Left colon (tissue), 2 donors: ENCODE data around the gene HPN. TPM values are rescaled to one million over a fixed set of nuclear protein-coding genes. Genes with fewer than 3 reads are reported as not detected.
A peak's percentile ranks its signal among the peaks of the same experiment; 100 is the strongest.
"Not testable (repeated sequence)": the region's sequence is repeated elsewhere in the genome, so short reads cannot be mapped to it uniquely, and the experiment has no call there.

Experiments
- ATAC-seq: fragments of 200-7000 bp; cut with Tn5 transposase; one replicate; pipeline ENCODE4 v1.9.1; 2020; ENCODE audit warnings: mild to moderate bottlenecking, moderate library complexity
- DNase-seq, 2 donors: peaks; one replicate each; pipeline ENCODE4 v3.0.0-alpha.2; 2020
- intact Hi-C, 2 donors: fragments of 100-400 bp; cut with DNase I in 1 of 2; cut with micrococcal nuclease in 1 of 2; formaldehyde crosslinking; loops; one replicate each; pipeline versions ENCODE4 v1.11.2 to v1.14.0; 2022; cut with DNase I, micrococcal nuclease
- total RNA-seq, 2 donors: library from RNA; stranded (reverse); fragmentation: NEBNext Ultra II Directional; extraction: Animal tissue kit (Norgen Biotek cat#: 25700); gene quantifications; one replicate each; pipeline ENCODE4 v1.2.1, GENCODE V29; 2021
- donor health status: DM: no; HTN: no; CAD: no.
- donor health status: DM: yes; HTN: yes; CAD: no.

HPN gene
- total RNA-seq, 2 donors from 2014 or later, result 0.95 to 1.1 TPM

DNA sequence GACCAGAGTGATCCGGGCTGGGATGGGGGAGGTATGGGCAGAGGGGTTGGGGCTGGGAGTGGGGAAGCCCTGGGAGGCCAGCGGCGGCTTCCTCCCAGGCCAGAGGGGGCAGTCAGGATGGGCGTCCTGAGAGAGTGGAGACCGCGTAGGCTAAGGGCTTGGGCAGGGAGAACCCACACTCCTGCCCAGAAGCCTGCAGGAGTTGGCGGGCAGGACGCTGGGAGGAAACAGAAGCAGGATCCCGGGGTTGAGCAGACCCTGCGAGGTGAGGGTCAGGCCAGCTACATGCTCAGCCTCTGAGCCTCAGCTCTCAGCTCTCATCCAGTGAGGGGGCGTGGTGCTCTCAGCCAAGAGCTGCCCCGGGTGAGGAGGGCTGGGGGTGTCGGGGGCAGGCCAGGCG lies 19.1 kb upstream of the HPN start:
- intact Hi-C loops, result no loop called here

DNA sequence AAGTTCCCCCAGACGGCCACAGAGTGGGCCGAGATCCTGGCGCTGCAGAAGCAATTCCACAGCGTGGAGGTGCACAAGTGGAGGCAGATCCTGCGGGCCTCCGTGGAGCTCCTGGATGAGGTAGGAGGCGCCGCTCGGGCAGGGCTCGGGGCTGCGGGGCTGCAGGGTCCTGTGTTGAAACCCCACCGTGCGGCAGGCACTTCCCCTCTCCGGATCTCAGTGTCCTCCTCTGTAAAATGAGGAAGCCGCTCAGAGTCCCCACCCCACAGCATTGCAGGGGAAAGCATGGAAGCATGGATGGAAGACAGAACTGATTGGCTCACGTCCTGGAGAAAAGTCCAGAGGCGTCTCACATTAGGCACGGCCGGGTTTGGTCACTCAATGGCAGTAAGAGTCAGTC lies 18.1 kb upstream of the HPN start:
- ATAC-seq (no peak), DNase-seq (no peak)
- intact Hi-C loops, result no loop called here

More for the DNA sequence above, 19.1 kb upstream of the HPN start:
- DNase-seq (no peak), ATAC-seq (no peak)

DNA sequence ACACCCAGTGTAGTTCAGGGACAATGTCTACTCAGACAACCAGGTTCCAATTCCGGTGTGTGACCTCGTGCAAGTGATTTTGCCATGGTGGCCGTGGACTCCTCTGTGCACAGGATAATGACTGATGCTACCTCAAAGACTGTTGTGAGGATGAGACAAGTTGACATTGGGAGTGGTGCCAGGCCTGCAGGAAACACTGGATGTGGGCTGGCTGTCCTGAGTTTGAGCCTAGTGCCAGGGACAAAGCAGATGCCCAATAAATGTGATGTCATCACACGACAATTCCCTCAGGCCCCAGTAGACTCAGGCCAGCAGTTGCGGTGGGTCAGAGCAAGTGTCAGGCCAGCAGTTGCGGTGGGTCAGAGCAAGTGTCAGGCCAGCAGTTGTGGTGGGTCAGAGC lies 17.4 kb upstream of the HPN start:
- no peak for ATAC-seq
- DNase-seq, result no peak
- intact Hi-C loops, result no loop called here

DNA sequence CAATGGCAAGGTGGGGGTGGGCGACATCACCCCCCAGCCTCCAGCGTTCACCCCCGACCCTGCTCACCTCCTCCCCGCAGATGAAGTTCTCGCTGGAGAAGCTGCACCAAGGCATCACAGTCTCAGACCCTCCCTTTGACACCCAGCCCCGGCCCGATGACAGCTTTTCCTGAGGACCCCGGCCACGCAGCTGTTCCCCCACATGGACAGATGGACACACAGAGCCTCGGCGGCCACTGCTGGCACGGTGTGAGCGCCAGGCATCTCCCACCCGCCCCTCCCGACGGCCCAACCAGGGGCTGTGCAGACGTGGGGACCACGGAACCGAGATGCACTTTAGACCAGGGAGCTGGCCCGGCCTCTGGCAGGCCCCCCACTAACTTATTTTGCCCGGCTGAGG lies 15.6 kb upstream of the HPN start:
- intact Hi-C loops, result no loop called here
- DNase-seq (no peak), ATAC-seq (no peak)

DNA sequence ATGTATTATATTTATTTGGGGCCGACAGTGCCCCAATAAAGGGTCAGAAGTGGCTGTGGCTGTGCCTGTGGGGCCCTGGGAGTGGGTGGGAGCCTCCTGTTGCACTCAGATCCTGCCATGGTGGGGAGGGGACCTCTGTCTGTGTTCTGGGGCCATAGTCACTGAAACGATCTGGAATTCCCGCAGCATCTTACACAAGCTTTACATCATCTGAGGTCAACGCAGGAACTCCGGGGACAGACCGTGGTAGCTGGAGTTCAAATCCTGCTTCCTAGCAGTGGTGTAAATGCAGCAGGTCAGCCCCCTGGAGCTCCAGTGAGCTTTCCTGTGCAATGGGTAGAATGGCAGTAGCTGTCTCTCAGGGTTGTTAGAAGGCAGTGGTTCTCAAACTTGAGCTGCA lies 15.1 kb upstream of the HPN start:
- intact Hi-C loops, result no loop called here
- DNase-seq (no peak), ATAC-seq (no peak)

DNA sequence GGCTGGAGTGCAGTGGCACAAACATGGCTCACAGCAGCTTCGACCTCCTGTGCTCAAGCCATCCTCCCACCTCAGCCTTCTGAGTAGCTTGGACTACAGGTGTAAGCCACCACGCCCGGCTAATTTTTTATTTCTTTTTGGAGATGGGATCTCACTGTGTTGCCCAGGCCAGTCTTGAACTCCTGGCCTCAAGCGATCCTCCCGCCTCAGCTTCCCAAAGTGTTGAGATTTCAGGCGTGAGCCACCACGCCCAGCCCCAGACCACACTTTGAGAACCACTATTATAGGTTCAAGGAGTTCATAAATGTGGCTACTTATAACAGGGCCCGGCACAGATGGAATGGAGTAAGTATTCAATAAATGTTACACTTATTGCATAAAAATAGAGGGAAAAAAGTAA lies 14.5 kb upstream of the HPN start:
- intact Hi-C loops, result no loop called here
- DNase-seq (no peak), ATAC-seq (no peak)

DNA sequence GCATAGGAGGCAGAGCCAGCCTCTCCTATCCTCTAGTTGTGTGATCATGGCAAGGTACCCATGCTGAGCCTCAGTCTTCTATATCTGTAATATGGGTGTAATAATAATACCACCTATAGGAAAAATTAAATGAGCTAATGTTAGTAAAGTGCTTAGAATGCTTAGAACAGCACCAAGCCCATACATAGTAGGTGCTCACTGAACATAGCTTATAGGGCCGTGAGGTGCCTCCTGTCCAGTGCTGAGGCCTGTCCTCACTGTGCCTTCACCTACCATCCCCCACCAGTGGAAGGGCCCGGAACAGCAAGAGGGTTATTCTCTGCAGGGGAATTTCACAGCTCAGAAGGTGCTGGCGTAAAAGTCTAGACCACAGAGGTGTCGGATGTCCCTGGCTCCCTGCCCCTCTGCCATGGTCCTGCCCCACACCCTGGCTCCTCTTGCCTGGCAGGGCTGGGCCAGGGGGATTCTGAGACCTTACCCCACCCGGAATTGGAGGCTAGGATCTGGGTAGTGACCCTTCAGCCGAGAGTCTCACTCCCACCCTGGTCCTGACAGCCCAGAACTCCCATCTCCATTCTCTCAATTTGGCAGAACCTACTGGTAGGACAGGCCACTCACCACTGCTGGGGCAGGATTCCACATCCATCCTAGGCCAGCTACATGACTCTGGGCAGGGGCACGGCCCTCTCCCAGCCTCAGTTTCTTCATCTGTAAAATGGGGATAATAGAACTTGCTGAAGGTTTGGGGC lies 13.5 kb upstream of the HPN start:
- DNase-seq (no peak), ATAC-seq (no peak)
- intact Hi-C loops, result no loop called here

DNA sequence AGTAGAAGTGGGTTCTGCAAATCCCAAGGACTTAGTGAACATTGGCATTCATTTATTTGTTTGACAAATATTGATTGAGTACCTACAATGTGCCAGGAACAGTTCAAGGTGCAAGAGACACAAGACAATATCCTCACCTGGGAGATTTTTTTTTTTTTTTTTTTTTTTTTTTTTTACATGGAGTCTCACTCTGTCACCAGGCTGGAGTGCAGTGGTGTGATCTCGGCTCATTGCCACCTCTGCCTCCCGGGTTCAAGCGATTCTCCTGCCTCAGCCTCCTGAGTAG lies 13.0 kb upstream of the HPN start:
- ATAC-seq, DNase-seq, intact Hi-C loops: not testable (repeated sequence)

DNA sequence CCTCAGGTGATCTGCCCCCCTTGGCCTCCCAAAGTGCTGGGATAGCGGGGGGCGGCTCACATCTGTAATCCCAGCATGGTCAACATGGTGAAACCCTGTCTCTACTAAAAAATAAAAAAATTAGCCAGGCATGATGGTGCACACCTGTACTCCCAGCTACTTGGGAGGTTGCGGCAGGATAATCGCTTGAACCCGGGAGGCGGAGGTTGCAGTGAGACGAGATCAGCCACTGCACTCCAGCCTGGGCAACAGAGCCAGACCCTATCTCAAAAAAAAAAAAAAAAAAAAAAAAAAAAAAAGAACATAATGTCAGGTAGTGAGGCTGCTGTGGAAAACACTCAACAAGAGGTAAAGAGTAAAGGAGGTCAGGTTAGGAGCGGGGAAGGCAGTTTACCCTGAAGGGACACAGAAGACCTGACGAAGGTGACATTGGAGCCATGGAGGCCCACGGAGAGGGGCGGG lies 12.2 kb upstream of the HPN start:
- intact Hi-C loops, DNase-seq, ATAC-seq: not testable (repeated sequence)

DNA sequence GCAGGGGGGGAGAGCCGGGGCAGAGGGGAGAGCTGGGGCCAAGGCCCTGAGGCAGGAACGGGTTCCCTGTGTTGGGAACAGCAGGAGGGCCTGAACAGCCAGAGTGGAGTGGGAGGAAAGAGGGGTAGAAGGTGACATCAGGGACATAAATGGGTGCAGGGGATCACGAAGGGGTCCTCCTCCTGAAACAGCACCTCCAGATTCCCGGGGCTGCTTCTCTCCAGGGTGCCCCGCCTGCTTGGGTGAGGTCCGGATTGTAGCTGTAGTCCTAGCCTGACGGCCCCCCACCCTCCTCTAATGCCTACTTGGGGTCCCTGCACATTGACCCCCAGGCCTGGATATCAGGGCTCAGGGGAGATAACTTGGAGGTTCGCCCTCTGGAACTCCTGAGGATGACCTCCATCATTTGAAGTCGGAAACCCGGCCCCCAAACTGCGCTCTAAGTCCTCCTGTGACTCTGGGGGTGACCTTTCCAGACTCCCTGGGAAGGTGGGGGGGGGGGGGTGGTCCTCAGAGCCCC lies 11.7 kb upstream of the HPN start:
- DNase-seq (no peak), ATAC-seq (peak; percentile 9)
- intact Hi-C loops, result no loop called here

DNA sequence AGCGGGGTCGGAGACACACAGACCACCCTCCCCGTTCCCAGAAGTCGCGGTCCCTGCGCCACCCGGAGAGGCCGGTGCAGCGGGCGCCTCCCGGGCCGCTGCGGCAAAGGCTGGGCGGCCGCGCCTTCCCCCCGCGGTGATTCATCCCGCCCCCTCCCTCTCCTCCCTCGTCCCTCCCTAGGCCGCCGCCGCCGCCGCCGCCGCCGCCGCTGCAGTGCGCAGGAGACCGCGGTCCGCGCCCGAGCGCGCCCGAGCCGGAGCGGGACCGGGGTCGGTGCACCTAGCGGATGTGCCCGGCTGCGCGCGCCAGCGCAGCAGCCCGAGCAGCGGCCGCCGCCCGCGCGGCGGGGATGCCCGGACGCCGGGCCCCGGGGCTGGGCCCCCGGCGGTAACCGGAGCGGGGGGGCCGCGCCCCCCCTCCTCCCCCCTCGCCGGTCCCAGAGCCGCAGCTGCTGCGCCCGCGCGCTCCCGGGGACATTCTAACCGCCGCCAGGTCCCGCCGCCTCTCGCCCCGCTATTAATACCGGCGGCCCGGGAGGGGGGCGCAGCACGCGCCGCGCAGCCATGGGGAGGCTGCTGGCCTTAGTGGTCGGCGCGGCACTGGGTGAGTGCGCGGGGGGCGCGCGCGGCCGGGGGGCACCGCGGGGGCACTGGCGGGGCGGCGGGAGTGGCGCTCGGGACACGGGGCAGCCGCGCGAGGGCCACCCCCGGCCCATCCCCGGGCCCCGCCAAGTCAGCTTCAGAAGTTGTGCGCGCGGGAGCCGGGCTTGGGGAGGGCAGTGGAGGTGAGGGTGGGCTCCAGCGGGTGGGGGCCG lies 11.1 kb upstream of the HPN start, which contains the start of gene SCN1B:
SCN1B (plus strand) TSS at position 214 of the 815 bp plus-strand sequence; CDS start at position 565, 351 bp downstream.
- intact Hi-C loops, result no loop called here
- peak in 1 of 2 donors; percentile 61 for DNase-seq
- peak; percentile 79 for ATAC-seq

DNA sequence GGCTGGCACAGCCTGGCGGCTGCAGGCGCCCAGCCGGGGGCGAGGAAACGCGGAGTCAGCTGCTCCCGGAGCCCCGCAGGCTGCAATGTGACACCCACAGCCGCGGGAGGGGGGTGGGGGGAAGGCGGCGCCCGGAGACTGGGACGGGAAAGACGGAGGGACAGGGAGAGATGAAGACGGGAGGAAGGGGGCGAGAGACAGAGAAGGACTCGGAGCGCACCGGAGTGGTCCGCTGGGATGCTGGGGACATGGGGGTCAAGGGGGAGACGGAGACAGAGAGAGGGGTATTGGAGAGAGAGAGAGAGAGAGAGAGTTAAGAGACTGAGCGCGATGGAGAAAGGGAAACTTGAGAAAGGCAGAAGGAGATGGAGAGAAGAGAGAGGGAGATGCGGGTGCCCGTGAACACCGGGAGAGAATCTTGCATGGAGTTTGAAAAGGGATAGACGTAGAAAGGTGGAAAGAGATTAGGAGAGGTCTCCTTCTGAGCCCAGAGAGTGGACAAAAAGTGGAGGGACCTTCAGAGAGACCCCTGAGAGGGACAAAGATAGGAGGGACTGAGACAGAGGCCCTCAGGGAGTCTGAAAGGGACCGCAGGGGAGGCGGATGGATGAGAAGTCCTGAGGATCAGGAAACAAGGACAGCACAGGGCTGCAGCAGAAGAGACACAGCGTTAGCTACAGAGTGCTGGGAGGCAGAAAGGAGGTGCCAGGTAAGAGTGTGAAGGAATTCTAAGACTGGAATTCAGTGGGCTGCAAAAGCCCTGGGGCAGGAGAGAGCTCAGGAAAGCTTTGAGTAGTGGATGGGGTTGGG lies 10.2 kb upstream of the HPN start:
- DNase-seq (no peak), ATAC-seq (no peak)
- intact Hi-C loops, result no loop called here

DNA sequence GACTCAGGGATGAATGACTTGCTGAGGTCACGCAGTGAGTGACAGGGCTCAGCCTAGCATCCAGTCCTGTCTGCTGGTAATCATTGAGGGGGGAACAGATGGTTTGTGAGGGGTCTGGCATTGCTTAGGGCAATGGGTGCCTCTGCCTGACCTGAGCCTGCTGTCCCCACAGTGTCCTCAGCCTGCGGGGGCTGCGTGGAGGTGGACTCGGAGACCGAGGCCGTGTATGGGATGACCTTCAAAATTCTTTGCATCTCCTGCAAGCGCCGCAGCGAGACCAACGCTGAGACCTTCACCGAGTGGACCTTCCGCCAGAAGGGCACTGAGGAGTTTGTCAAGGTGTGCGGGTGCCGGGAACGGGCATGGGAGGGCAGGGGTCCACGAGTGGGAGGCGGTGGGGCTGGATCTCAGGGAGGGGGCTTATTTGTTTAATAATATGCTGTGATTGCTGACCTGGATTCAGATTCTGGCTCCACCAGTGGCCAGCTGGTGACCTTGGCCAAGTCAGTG lies 9.1 kb upstream of the HPN start:
- DNase-seq (no peak), ATAC-seq (no peak)
- intact Hi-C loops, result no loop called here

DNA sequence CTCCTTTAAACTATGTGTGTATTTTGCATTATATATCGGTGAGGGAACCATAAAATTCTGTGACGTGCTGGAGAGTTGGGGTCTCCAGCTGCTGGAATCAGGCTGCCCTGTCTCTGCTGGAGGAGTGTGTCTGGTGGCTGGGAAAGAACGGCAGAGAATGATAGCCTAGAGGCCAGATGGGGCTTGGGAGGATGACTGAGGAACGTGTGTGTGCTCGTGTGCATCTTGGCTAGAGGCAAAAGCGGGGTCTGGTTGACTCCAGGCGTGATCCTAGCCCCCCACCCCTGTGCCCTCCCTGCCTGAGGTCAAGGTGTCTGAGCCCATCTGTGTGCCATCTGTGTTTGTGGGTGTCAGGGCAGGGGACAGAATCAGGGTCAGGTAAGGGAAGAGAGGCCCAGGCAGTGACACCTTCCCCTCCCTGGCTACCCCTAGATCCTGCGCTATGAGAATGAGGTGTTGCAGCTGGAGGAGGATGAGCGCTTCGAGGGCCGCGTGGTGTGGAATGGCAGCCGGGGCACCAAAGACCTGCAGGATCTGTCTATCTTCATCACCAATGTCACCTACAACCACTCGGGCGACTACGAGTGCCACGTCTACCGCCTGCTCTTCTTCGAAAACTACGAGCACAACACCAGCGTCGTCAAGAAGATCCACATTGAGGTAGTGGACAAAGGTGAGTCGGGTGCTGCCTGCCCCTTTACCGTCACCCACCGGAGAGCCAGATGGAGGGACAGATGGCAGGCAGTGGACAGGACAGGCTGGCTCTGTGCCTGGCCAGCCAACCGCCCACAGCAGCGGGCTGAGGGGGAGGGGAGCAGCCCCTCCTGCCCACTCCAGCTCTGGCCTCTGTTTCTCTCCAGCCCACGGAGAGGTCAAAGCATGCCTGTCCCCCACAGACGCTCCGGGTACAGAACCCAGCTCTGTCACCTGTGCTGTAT lies 8.2 kb upstream of the HPN start:
- no peak for DNase-seq
- ATAC-seq, result no peak
- intact Hi-C loops, result no loop called here

DNA sequence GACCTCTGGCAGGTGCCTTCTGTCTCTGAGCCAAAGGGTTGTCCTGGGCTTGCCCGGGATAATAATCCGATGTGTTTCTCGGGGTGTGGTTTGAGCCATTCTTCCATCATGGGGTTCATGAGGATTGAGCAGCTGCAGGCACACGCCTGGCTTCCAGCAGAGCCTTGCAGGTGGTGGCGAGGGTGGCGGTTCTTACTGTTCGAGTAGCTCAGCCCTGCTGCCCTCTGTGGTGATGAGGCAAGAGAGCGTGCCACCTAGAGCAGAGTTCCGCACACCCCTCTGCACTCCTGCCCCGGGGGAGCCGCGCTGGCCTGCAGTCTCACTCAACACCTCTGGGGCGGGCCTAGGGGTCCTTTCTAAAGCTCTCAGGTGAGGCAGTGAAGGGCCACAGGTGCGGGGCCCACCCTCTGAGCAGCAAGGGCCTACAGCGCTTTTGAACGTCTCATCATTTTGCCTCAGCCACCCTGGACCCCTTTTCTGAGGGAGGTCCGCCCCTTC lies 7.5 kb upstream of the HPN start:
- intact Hi-C loops, result no loop called here
- DNase-seq (no peak), ATAC-seq (no peak)

DNA sequence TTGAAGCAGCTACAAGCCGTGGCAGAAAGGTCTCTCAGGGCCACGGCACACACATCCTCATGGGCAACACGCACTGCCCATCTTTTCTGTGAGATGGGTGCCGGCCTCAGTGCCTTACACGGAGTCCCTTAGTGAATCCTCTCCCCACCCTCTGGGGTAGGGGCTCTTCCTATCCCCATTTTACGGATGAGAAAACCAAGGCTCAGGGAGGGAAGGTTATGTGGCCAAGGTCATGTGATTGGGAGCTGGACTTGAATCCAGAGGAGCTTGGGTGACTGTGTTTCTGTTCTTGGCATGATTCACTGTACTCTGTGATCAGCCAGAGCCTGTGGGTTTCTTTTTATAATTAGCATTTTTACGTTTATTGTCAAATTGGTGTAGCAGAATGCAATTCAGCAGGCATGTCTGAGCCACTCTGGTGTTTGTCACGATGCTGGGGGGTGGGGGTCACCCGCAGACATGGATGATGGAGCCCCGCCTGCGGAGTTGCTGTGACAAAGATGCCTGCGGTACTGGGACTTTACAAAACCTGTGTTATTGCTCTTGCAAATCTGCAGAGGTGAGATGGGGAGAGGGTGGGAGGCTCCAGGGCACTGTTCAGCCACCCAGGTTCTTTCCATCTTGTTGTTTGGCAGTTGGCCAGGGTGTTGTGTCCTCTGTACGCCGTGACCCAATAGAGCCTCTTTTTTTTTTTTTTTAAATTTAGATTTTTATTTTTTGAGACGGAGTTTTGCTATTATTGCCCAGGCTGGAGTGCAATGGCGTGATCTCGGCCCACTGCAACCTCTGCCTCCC lies 6.7 kb upstream of the HPN start:
- no peak for DNase-seq
- intact Hi-C loops, result no loop called here
- no peak for ATAC-seq
